NCI-H1694 (cell line): Measurements from ENCODE around the gene JAML.
"Not testable (repeated sequence)": the region's sequence is repeated elsewhere in the genome, so short reads cannot be mapped to it uniquely, and the experiment has no call there.

Experiments used
- DNase-seq: peaks from one replicate; lab custom pipeline; 2025; lab: John Stamatoyannopoulos, UW

The JAML gene

GRCh38 chr11:118193910-118194566, 30.8 kb downstream of the JAML start:
- DNase-seq: no peak

- DNase-seq: not testable (repeated sequence)
Measured at GRCh38 chr11:118192817-118193216, 32.0 kb downstream of the JAML start.

- not testable (repeated sequence) for DNase-seq
Measured at GRCh38 chr11:118190942-118191506, 33.8 kb downstream of the JAML start.

- DNase-seq: no peak
Measured at GRCh38 chr11:118186346-118187107, 38.3 kb downstream of the JAML start.

GRCh38 chr11:118184784-118185579, 39.8 kb downstream of the JAML start:
- no peak for DNase-seq

GRCh38 chr11:118183691-118184090, 41.1 kb downstream of the JAML start:
- DNase-seq: not testable (repeated sequence)

GRCh38 chr11:118180300-118180703, 44.5 kb downstream of the JAML start:
- DNase-seq: peak; percentile 42

- DNase-seq: no peak
Measured at GRCh38 chr11:118176778-118177134, 48.1 kb downstream of the JAML start.

- no peak for DNase-seq
Measured at GRCh38 chr11:118175993-118176777, 48.6 kb downstream of the JAML start, which contains the start of gene SCN2B. Gene SCN2B (minus strand): TSS chr11:118176639. CDS start chr11:118176431, 208 bp downstream.

- DNase-seq: no peak
Measured at GRCh38 chr11:118175031-118175992, 49.5 kb downstream of the JAML start.

- no peak for DNase-seq
Measured at GRCh38 chr11:118174006-118174567, 50.7 kb downstream of the JAML start.

GRCh38 chr11:118172356-118172755, 52.5 kb downstream of the JAML start:
- no peak for DNase-seq

GRCh38 chr11:118171269-118172062, 53.3 kb downstream of the JAML start:
- DNase-seq: peak; percentile 30

- no peak for DNase-seq
Measured at GRCh38 chr11:118170882-118171268, 53.9 kb downstream of the JAML start.

GRCh38 chr11:118170231-118170630, 54.6 kb downstream of the JAML start:
- DNase-seq: no peak

- no peak for DNase-seq
Measured at GRCh38 chr11:118169300-118170140, 55.3 kb downstream of the JAML start.

GRCh38 chr11:118168751-118169150, 56.1 kb downstream of the JAML start:
- no peak for DNase-seq

GRCh38 chr11:118168316-118168715, 56.5 kb downstream of the JAML start:
- DNase-seq: no peak
